ENCODE results near the gene CRB2. TPM values are rescaled to one million over a fixed set of nuclear protein-coding genes. Genes with fewer than 3 reads are reported as not detected.
A peak's percentile ranks its signal among the peaks of the same experiment; 100 is the strongest.

CRB2 gene
- total RNA-seq, 5 donors from 2014 or later (not counting 1 experiment from before 2014, with no cell fraction given), result 0.09 to 0.20 TPM; not detected in 3

- 83% methylated on average over 1 of the region's 3 CpGs for WGBS (ENCODE audit: insufficient coverage)
- H3K4me1 ChIP-seq (ENCODE audit: control insufficient read depth in 1 of 2, extremely low read depth in 1 of 2, insufficient read depth in 2 of 2, low read length in 2 of 2), result peaks cover 0 to 8% of the 10 kb centered on the region in 2 experiments
Measured at GRCh38 chr9:123349033-123349432, 7.0 kb upstream of the CRB2 start.

GRCh38 chr9:123349691-123350480, 6.1 kb upstream of the CRB2 start:
- Histone ChIP-seq H3K36me3 (ENCODE audit: control insufficient read depth in 2 of 2, extremely low read depth in 1 of 2, insufficient read depth in 1 of 2, low read length in 1 of 2) (no peaks in the 10 kb centered on the region), H3K27me3 (replicated peaks in 1 of 2; ENCODE audit: control insufficient read depth in 2 of 2, extremely low read depth in 1 of 2, insufficient read depth in 2 of 2, low read length in 1 of 2) (peaks cover 0 to 39% of the 10 kb centered on the region in 2 experiments), H3K4me1 (ENCODE audit: control insufficient read depth in 1 of 2, extremely low read depth in 1 of 2, insufficient read depth in 2 of 2, low read length in 2 of 2) (peaks cover 0 to 12% of the 10 kb centered on the region in 2 experiments), H3K4me3 (ENCODE audit: control insufficient read depth in 1 of 2, extremely low read depth in 1 of 2, low read length in 1 of 2) (no peak overlapping the region), H3K9me3 (no peaks in the 10 kb centered on the region), H3K27ac (ENCODE audit: low read length) (no peak overlapping the region)
- Mint-ChIP-seq H3K9me3 (no peaks in the 10 kb centered on the region), H3K4me3 (no peak overlapping the region), H3K27me3 (peaks cover 4 to 6% of the 10 kb centered on the region in 2 donors), H3K36me3 (no peaks in the 10 kb centered on the region), H3K4me1 (peaks cover 0 to 4% (median 3%) of the 10 kb centered on the region in 3 donors), H3K27ac (no peak overlapping the region)
- POLR2A ChIA-PET, result no interaction called here
- CTCF ChIA-PET, result interaction anchor here (0.6 to 2.7 kb wide), 25 partner anchors 8 to 1211 kb away, joined by 3 to 22 read pairs (median 3); partner anchors contain the start of gene STRBP (in 1 of the 2)
- WGBS (ENCODE audit: insufficient coverage), result 55% methylated on average over 10 of the region's 16 CpGs
- DNase-seq (peak; percentile 25 to 79 (median 53)), ATAC-seq (replicated peaks in 1 of 4) (peak; percentile 72 to 85 (median 76))

More at GRCh38 chr9:123349033-123349432, 7.0 kb upstream of the CRB2 start:
- Mint-ChIP-seq H3K27me3 (peaks cover 4 to 6% of the 10 kb centered on the region in 2 donors), H3K4me3 (no peak overlapping the region), H3K27ac (no peak overlapping the region), H3K9me3 (no peaks in the 10 kb centered on the region), H3K36me3 (no peaks in the 10 kb centered on the region), H3K4me1 (peaks cover 0 to 2% (median under 1%) of the 10 kb centered on the region in 3 donors)
- ATAC-seq (replicated peaks in 1 of 4), result no peak
- H3K4me3 ChIP-seq (ENCODE audit: control insufficient read depth in 1 of 2, extremely low read depth in 1 of 2, low read length in 1 of 2), result no peak overlapping the region
- H3K27me3 ChIP-seq (replicated peaks in 1 of 2; ENCODE audit: control insufficient read depth in 2 of 2, extremely low read depth in 1 of 2, insufficient read depth in 2 of 2, low read length in 1 of 2), result peaks cover 0 to 31% of the 10 kb centered on the region in 2 experiments
- ChIA-PET CTCF (interaction anchor here (0.8 to 2.7 kb wide), 8 partner anchors 10 to 361 kb away, joined by 3 to 22 read pairs (median 5); partner anchors contain the start of gene STRBP (in 1 of the 2)), POLR2A (interaction anchor here in 1 of 2 donors (0.6 kb wide), 1 partner anchor 358 kb away, joined by 6 read pairs; no protein-coding TSS in a partner anchor)
- H3K9me3 ChIP-seq, result no peaks in the 10 kb centered on the region
- no peaks in the 10 kb centered on the region for H3K36me3 ChIP-seq (ENCODE audit: control insufficient read depth in 2 of 2, extremely low read depth in 1 of 2, insufficient read depth in 1 of 2, low read length in 1 of 2)
- H3K27ac ChIP-seq (ENCODE audit: low read length), result no peak overlapping the region
- DNase-seq, result no peak

GRCh38 chr9:123350590-123351310, 5.2 kb upstream of the CRB2 start:
- Mint-ChIP-seq H3K4me1 (peaks cover 0 to 4% (median 3%) of the 10 kb centered on the region in 3 donors), H3K9me3 (no peaks in the 10 kb centered on the region), H3K27ac (no peak overlapping the region), H3K4me3 (no peak overlapping the region), H3K27me3 (peaks cover 4 to 6% of the 10 kb centered on the region in 2 donors), H3K36me3 (no peaks in the 10 kb centered on the region)
- Histone ChIP-seq H3K4me1 (ENCODE audit: control insufficient read depth in 1 of 2, extremely low read depth in 1 of 2, insufficient read depth in 2 of 2, low read length in 2 of 2) (peaks cover 0 to 12% of the 10 kb centered on the region in 2 experiments), H3K36me3 (ENCODE audit: control insufficient read depth in 2 of 2, extremely low read depth in 1 of 2, insufficient read depth in 1 of 2, low read length in 1 of 2) (no peaks in the 10 kb centered on the region), H3K9me3 (no peaks in the 10 kb centered on the region), H3K27ac (ENCODE audit: low read length) (no peak overlapping the region), H3K27me3 (replicated peaks in 1 of 2; ENCODE audit: control insufficient read depth in 2 of 2, extremely low read depth in 1 of 2, insufficient read depth in 2 of 2, low read length in 1 of 2) (peaks cover 0 to 42% of the 10 kb centered on the region in 2 experiments), H3K4me3 (ENCODE audit: control insufficient read depth in 1 of 2, extremely low read depth in 1 of 2, low read length in 1 of 2) (no peak overlapping the region)
- no peak for ATAC-seq (replicated peaks in 1 of 4)
- no peak for DNase-seq
- 67% methylated on average over 7 of the region's 8 CpGs for WGBS (ENCODE audit: insufficient coverage)
- POLR2A ChIA-PET, result no interaction called here
- CTCF ChIA-PET, result interaction anchor here (0.6 to 2.7 kb wide), 11 partner anchors 12 to 270 kb away, joined by 3 to 22 read pairs (median 4); no protein-coding TSS in a partner anchor

GRCh38 chr9:123353041-123353440, 3.0 kb upstream of the CRB2 start:
- Mint-ChIP-seq H3K27ac (no peak overlapping the region), H3K27me3 (peaks cover 4 to 6% of the 10 kb centered on the region in 2 donors), H3K9me3 (no peaks in the 10 kb centered on the region), H3K4me1 (peaks cover 0 to 6% (median 3%) of the 10 kb centered on the region in 3 donors), H3K4me3 (no peak overlapping the region), H3K36me3 (no peaks in the 10 kb centered on the region)
- no peak for ATAC-seq (replicated peaks in 1 of 4)
- peaks cover 0 to 12% of the 10 kb centered on the region in 2 experiments for H3K4me1 ChIP-seq (ENCODE audit: control insufficient read depth in 1 of 2, extremely low read depth in 1 of 2, insufficient read depth in 2 of 2, low read length in 2 of 2)
- H3K27ac ChIP-seq (ENCODE audit: low read length), result no peak overlapping the region
- no peak overlapping the region for H3K4me3 ChIP-seq (ENCODE audit: control insufficient read depth in 1 of 2, extremely low read depth in 1 of 2, low read length in 1 of 2)
- no peaks in the 10 kb centered on the region for H3K36me3 ChIP-seq (ENCODE audit: control insufficient read depth in 2 of 2, extremely low read depth in 1 of 2, insufficient read depth in 1 of 2, low read length in 1 of 2)
- no peak for DNase-seq
- 86% methylated on average over 1 of the region's 4 CpGs for WGBS (ENCODE audit: insufficient coverage)
- CTCF ChIA-PET, result no interaction called here
- POLR2A ChIA-PET, result no interaction called here
- H3K27me3 ChIP-seq (replicated peaks in 1 of 2; ENCODE audit: control insufficient read depth in 2 of 2, extremely low read depth in 1 of 2, insufficient read depth in 2 of 2, low read length in 1 of 2), result peaks cover 0 to 42% of the 10 kb centered on the region in 2 experiments
- no peaks in the 10 kb centered on the region for H3K9me3 ChIP-seq

GRCh38 chr9:123353984-123354591, 1.9 kb upstream of the CRB2 start:
- Mint-ChIP-seq H3K9me3 (no peaks in the 10 kb centered on the region), H3K4me3 (no peak overlapping the region), H3K27ac (no peak overlapping the region), H3K27me3 (peaks cover 4 to 6% of the 10 kb centered on the region in 2 donors), H3K4me1 (peaks cover 0 to 16% (median 13%) of the 10 kb centered on the region in 3 donors), H3K36me3 (no peaks in the 10 kb centered on the region)
- ATAC-seq (replicated peaks in 1 of 4), result peak; percentile 53 to 71 (median 63)
- H3K4me1 ChIP-seq (ENCODE audit: control insufficient read depth in 1 of 2, extremely low read depth in 1 of 2, insufficient read depth in 2 of 2, low read length in 2 of 2), result peaks cover 5 to 12% of the 10 kb centered on the region in 2 experiments
- H3K36me3 ChIP-seq (ENCODE audit: control insufficient read depth in 2 of 2, extremely low read depth in 1 of 2, insufficient read depth in 1 of 2, low read length in 1 of 2), result no peaks in the 10 kb centered on the region
- POLR2A ChIA-PET, result no interaction called here
- DNase-seq, result peak in 28 of 35 experiments; percentile 12 to 60 (median 38)
- CTCF ChIA-PET, result interaction anchor here in 1 of 2 donors (0.6 kb wide), 1 partner anchor 9 kb away, joined by 4 read pairs; no protein-coding TSS in a partner anchor
- no peak overlapping the region for H3K27ac ChIP-seq (ENCODE audit: low read length)
- 31% methylated on average over 13 of the region's 20 CpGs for WGBS (ENCODE audit: insufficient coverage)
- no peak overlapping the region for H3K4me3 ChIP-seq (ENCODE audit: control insufficient read depth in 1 of 2, extremely low read depth in 1 of 2, low read length in 1 of 2)
- peaks cover 0 to 42% of the 10 kb centered on the region in 2 experiments for H3K27me3 ChIP-seq (replicated peaks in 1 of 2; ENCODE audit: control insufficient read depth in 2 of 2, extremely low read depth in 1 of 2, insufficient read depth in 2 of 2, low read length in 1 of 2)
- no peaks in the 10 kb centered on the region for H3K9me3 ChIP-seq

Measured in T-cell (primary cell).